Karpas-422 (cell line): ENCODE measurements around the gene LIPC. TPM values are rescaled to one million over a fixed set of nuclear protein-coding genes. Genes with fewer than 3 reads are reported as not detected.

Experiments
- DNase-seq: peaks from one replicate; pipeline ENCODE4 v3.0.0-alpha.2; 2015
- H2AFZ ChIP-seq: fragments of 200-600 bp; sonication (generic); 2 replicates; pipeline ENCODE4 v1.6.1; 2014; ENCODE audit warnings: antibody characterized with exemption, low read length, mixed read lengths
- H3K27ac ChIP-seq: fragments of 200-600 bp; sonication (generic); 2 replicates; pipeline ENCODE4 v1.5.1; 2014; ENCODE audit warnings: mild to moderate bottlenecking, low read length, moderate library complexity
- H3K27me3 ChIP-seq: fragments of 200-600 bp; sonication (generic); 2 replicates; pipeline ENCODE4 v1.6.1; 2014; ENCODE audit warnings: low read length, mixed read lengths
- H3K36me3 ChIP-seq: fragments of 200-600 bp; sonication (generic); 2 replicates; pipeline ENCODE4 v1.6.1; 2014; ENCODE audit warnings: low read length, mixed read lengths; ENCODE audit not compliant: insufficient read depth
- H3K4me1 ChIP-seq: fragments of 200-600 bp; sonication (generic); 2 replicates; pipeline ENCODE4 v1.6.1; 2014; ENCODE audit warnings: mild to moderate bottlenecking, low read length, mixed read lengths
- H3K4me2 ChIP-seq: fragments of 200-600 bp; sonication (generic); 2 replicates; pipeline ENCODE4 v1.6.1; 2014; ENCODE audit warnings: low read length, low read depth, mild to moderate bottlenecking; ENCODE audit not compliant: poor library complexity, severe bottlenecking
- H3K4me3 ChIP-seq: fragments of 200-600 bp; sonication (generic); 2 replicates; pipeline ENCODE4 v1.5.1; 2014; ENCODE audit warnings: mild to moderate bottlenecking, antibody characterized with exemption, low read length, mixed read lengths
- H3K79me2 ChIP-seq: fragments of 200-600 bp; sonication (generic); 2 replicates; pipeline ENCODE4 v1.6.1; 2014; ENCODE audit warnings: mild to moderate bottlenecking, low read length, mixed read lengths
- H3K9ac ChIP-seq: fragments of 200-600 bp; sonication (generic); 2 replicates; pipeline ENCODE4 v1.6.0; 2014; ENCODE audit warnings: low read length
- H3K9me2 ChIP-seq: fragments of 200-600 bp; sonication (generic), shearing (Covaris generic); replicated peaks from 2 replicates; pipeline ENCODE4 v1.6.0; 2014; ENCODE audit warnings: mild to moderate bottlenecking, low read length, moderate library complexity; ENCODE audit not compliant: insufficient read depth
- H3K9me3 ChIP-seq: fragments of 300-700, 200-600 bp; sonication (generic); 2 replicates; pipeline ENCODE4 v1.6.1; 2014; ENCODE audit warnings: low read length, mixed read lengths
- H4K20me1 ChIP-seq: fragments of 200-600 bp; sonication (generic); 2 replicates; pipeline ENCODE4 v1.6.1; 2014; ENCODE audit warnings: mild to moderate bottlenecking, antibody characterized with exemption, low read length, low read depth; ENCODE audit not compliant: insufficient read depth
- total RNA-seq: library from RNA; depleted of rRNA; stranded (reverse); fragments of >200 nt; shearing (Covaris generic); gene quantifications from 2 replicates; pipeline ENCODE4 v1.2.3, GENCODE V29; 2014; ENCODE audit warnings: low replicate concordance

The LIPC gene
- total RNA-seq, 1 experiment from 2014 or later, result not detected

- Histone ChIP-seq H3K4me1 (no peaks in the 10 kb centered on the region), H3K4me3 (no peak overlapping the region), H3K79me2 (no peaks in the 10 kb centered on the region), H3K4me2 (no peak overlapping the region), H4K20me1 (no peaks in the 10 kb centered on the region), H3K9me2 (no peaks in the 10 kb centered on the region), H3K9ac (no peak overlapping the region), H3K27me3 (no peaks in the 10 kb centered on the region), H3K27ac (no peak overlapping the region), H2AFZ (no peak overlapping the region), H3K9me3 (no peaks in the 10 kb centered on the region), H3K36me3 (no peaks in the 10 kb centered on the region)
- DNase-seq, result no peak
These were observed 14.7 kb downstream of the LIPC start for GRCh38 chr15:58446521-58446920.

GRCh38 chr15:58447271-58448010, 15.7 kb downstream of the LIPC start:
- Histone ChIP-seq H3K4me1 (no peaks in the 10 kb centered on the region), H3K27ac (no peak overlapping the region), H3K79me2 (no peaks in the 10 kb centered on the region), H3K9me3 (no peaks in the 10 kb centered on the region), H3K4me3 (no peak overlapping the region), H2AFZ (no peak overlapping the region), H3K4me2 (no peak overlapping the region), H4K20me1 (no peaks in the 10 kb centered on the region), H3K36me3 (no peaks in the 10 kb centered on the region), H3K27me3 (no peaks in the 10 kb centered on the region), H3K9me2 (no peaks in the 10 kb centered on the region), H3K9ac (no peak overlapping the region)
- no peak for DNase-seq

GRCh38 chr15:58448331-58448730, 16.5 kb downstream of the LIPC start:
- H4K20me1 ChIP-seq, result no peaks in the 10 kb centered on the region

GRCh38 chr15:58448906-58449305, 17.1 kb downstream of the LIPC start:
- Histone ChIP-seq H2AFZ (no peak overlapping the region), H3K27me3 (no peaks in the 10 kb centered on the region), H4K20me1 (no peaks in the 10 kb centered on the region), H3K36me3 (no peaks in the 10 kb centered on the region), H3K79me2 (no peaks in the 10 kb centered on the region), H3K4me3 (no peak overlapping the region), H3K4me2 (no peak overlapping the region), H3K4me1 (no peaks in the 10 kb centered on the region), H3K9ac (no peak overlapping the region), H3K9me3 (no peaks in the 10 kb centered on the region), H3K9me2 (no peaks in the 10 kb centered on the region), H3K27ac (no peak overlapping the region)
- no peak for DNase-seq

More at GRCh38 chr15:58448331-58448730, 16.5 kb downstream of the LIPC start:
- H3K27ac ChIP-seq, result no peak overlapping the region
- H3K36me3 ChIP-seq, result no peaks in the 10 kb centered on the region
- no peak overlapping the region for H3K4me3 ChIP-seq
- no peaks in the 10 kb centered on the region for H3K27me3 ChIP-seq
- no peak overlapping the region for H2AFZ ChIP-seq
- H3K4me2 ChIP-seq, result no peak overlapping the region
- H3K9me2 ChIP-seq, result no peaks in the 10 kb centered on the region
- no peaks in the 10 kb centered on the region for H3K4me1 ChIP-seq
- H3K79me2 ChIP-seq, result no peaks in the 10 kb centered on the region
- no peak for DNase-seq
- no peak overlapping the region for H3K9ac ChIP-seq
- H3K9me3 ChIP-seq, result no peaks in the 10 kb centered on the region

- no peaks in the 10 kb centered on the region for H3K36me3 ChIP-seq
These were observed 20.0 kb downstream of the LIPC start for GRCh38 chr15:58451826-58452225.

DNA sequence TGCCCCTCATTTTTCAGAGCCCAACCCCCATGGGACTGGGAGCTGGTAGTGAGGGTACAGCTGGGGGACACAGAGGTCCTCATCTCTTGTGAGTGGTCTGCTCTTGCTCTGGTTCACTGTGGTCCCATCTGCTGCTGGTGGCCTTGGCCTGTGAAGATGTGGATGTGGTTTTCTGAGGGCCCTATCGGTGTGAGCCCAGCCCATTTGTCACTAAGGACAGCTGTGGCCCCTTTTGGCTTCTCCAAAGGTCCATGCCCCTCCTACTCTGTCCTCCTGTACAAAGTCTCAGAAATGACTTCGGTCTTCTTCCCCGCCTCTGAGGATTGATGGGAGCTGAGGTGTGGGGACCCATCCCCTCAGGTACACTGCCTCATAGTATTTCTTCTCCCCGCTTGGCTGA, 21.0 kb downstream of the LIPC start:
- H3K4me3 ChIP-seq, result no peak overlapping the region
- H3K79me2 ChIP-seq, result no peaks in the 10 kb centered on the region
- H3K4me1 ChIP-seq, result no peaks in the 10 kb centered on the region
- no peak for DNase-seq
- H2AFZ ChIP-seq, result no peak overlapping the region
- H3K27me3 ChIP-seq, result no peaks in the 10 kb centered on the region
- no peaks in the 10 kb centered on the region for H3K9me3 ChIP-seq
- H3K36me3 ChIP-seq, result no peaks in the 10 kb centered on the region
- no peak overlapping the region for H3K9ac ChIP-seq
- no peaks in the 10 kb centered on the region for H4K20me1 ChIP-seq
- H3K27ac ChIP-seq, result no peak overlapping the region
- H3K4me2 ChIP-seq, result no peak overlapping the region
- no peaks in the 10 kb centered on the region for H3K9me2 ChIP-seq

More at GRCh38 chr15:58451826-58452225, 20.0 kb downstream of the LIPC start:
- no peaks in the 10 kb centered on the region for H3K27me3 ChIP-seq
- H3K9me2 ChIP-seq, result no peaks in the 10 kb centered on the region
- no peak overlapping the region for H3K4me3 ChIP-seq
- H2AFZ ChIP-seq, result no peak overlapping the region
- no peak overlapping the region for H3K9ac ChIP-seq
- H3K4me1 ChIP-seq, result no peaks in the 10 kb centered on the region
- H3K4me2 ChIP-seq, result no peak overlapping the region
- no peak for DNase-seq
- no peak overlapping the region for H3K27ac ChIP-seq
- H4K20me1 ChIP-seq, result no peaks in the 10 kb centered on the region
- H3K9me3 ChIP-seq, result no peaks in the 10 kb centered on the region
- H3K79me2 ChIP-seq, result no peaks in the 10 kb centered on the region

- H3K4me2 ChIP-seq, result no peak overlapping the region
- no peaks in the 10 kb centered on the region for H3K4me1 ChIP-seq
- H3K79me2 ChIP-seq, result no peaks in the 10 kb centered on the region
- no peaks in the 10 kb centered on the region for H3K27me3 ChIP-seq
- no peaks in the 10 kb centered on the region for H3K9me3 ChIP-seq
- no peak overlapping the region for H3K27ac ChIP-seq
- H3K9ac ChIP-seq, result no peak overlapping the region
- no peaks in the 10 kb centered on the region for H4K20me1 ChIP-seq
- H3K36me3 ChIP-seq, result no peaks in the 10 kb centered on the region
- H2AFZ ChIP-seq, result no peak overlapping the region
- no peaks in the 10 kb centered on the region for H3K9me2 ChIP-seq
- no peak overlapping the region for H3K4me3 ChIP-seq
- no peak for DNase-seq
These were observed 22.4 kb downstream of the LIPC start for GRCh38 chr15:58453931-58454793.

- DNase-seq, result no peak
- Histone ChIP-seq H3K4me3 (no peak overlapping the region), H4K20me1 (no peaks in the 10 kb centered on the region), H3K9me3 (no peaks in the 10 kb centered on the region), H3K4me1 (no peaks in the 10 kb centered on the region), H2AFZ (no peak overlapping the region), H3K4me2 (no peak overlapping the region), H3K9ac (no peak overlapping the region), H3K27ac (no peak overlapping the region), H3K36me3 (no peaks in the 10 kb centered on the region), H3K9me2 (no peaks in the 10 kb centered on the region), H3K79me2 (no peaks in the 10 kb centered on the region), H3K27me3 (no peaks in the 10 kb centered on the region)
These were observed 23.2 kb downstream of the LIPC start for GRCh38 chr15:58454950-58455401.
